ENCODE measurements around the gene TRIO.

GRCh38 chr5:14467251-14467650 lies 324.1 kb downstream of the TRIO start:
- TF ChIP-seq CTCF (IDR thresholded peaks at IDR 0.05; ENCODE audit: insufficient read depth, low read length, poor library complexity, severe bottlenecking) (no peak), EZH2phosphoT487 (conservative IDR thresholded peaks at IDR 0.05; ENCODE audit: low read length) (no peak)
